ENCODE results near the gene FJX1. TPM values are rescaled to one million over a fixed set of nuclear protein-coding genes. Genes with fewer than 3 reads are reported as not detected.
A peak's percentile ranks its signal among the peaks of the same experiment; 100 is the strongest.
"Not testable (repeated sequence)": the region's sequence is repeated elsewhere in the genome, so short reads cannot be mapped to it uniquely, and the experiment has no call there.

The FJX1 gene
- total RNA-seq, 1 donor from 2014 or later: 0.73 TPM

DNA sequence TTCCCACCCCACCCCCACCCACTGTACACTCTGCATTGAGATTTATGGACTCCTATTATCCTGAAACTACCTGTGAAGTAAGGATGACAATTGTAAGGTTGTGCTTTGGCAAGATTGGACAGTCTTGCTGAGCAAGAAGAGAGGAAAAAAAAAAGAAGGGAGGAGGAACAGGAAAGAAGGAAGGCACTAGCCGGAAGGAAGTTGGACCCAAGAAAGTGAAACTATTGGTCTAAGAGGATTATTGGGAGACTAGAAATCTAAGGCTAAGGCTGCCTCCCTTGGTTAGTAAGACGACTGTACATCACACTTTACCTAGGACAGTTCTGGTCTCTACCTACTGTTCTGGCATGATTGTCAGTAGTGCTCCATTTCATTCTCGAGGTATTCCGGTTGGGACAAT, 32.2 kb downstream of the FJX1 start:
- intact Hi-C loops (cut with micrococcal nuclease): no loop called here
- Mint-ChIP-seq H3K27me3 (ENCODE audit: insufficient read depth) (peaks cover 27% of the 10 kb centered on the region), H3K4me3 (no peak overlapping the region), H3K4me1 (ENCODE audit: low read depth) (no peaks in the 10 kb centered on the region), H3K9me3 (no peaks in the 10 kb centered on the region), H3K36me3 (ENCODE audit: low read depth) (no peaks in the 10 kb centered on the region), H3K27ac (no peak overlapping the region)
- no peak for DNase-seq (ENCODE audit: low spot score)

- no peaks in the 10 kb centered on the region for H3K4me1 Mint-ChIP-seq (ENCODE audit: low read depth)
- no peaks in the 10 kb centered on the region for H3K9me3 Mint-ChIP-seq
- DNase-seq (ENCODE audit: low spot score): no peak
- H3K27ac Mint-ChIP-seq: no peak overlapping the region
- intact Hi-C loops (cut with micrococcal nuclease): no loop called here
- H3K27me3 Mint-ChIP-seq (ENCODE audit: insufficient read depth): peaks cover 26% of the 10 kb centered on the region
- H3K4me3 Mint-ChIP-seq: no peak overlapping the region
- H3K36me3 Mint-ChIP-seq (ENCODE audit: low read depth): no peaks in the 10 kb centered on the region
Observed at GRCh38 chr11:35651263-35651662, 33.0 kb downstream of the FJX1 start.

- H3K4me1 Mint-ChIP-seq (ENCODE audit: low read depth); intact Hi-C loops (cut with micrococcal nuclease); H3K36me3 Mint-ChIP-seq (ENCODE audit: low read depth): not testable (repeated sequence)
Observed at GRCh38 chr11:35652786-35653185, 34.5 kb downstream of the FJX1 start.

GRCh38 chr11:35654711-35655110, 36.5 kb downstream of the FJX1 start:
- intact Hi-C loops (cut with micrococcal nuclease): no loop called here
- DNase-seq (ENCODE audit: low spot score): no peak
- Mint-ChIP-seq H3K4me1 (ENCODE audit: low read depth) (no peaks in the 10 kb centered on the region), H3K27ac (no peak overlapping the region), H3K4me3 (no peak overlapping the region), H3K27me3 (ENCODE audit: insufficient read depth) (peaks cover 36% of the 10 kb centered on the region), H3K9me3 (no peaks in the 10 kb centered on the region), H3K36me3 (ENCODE audit: low read depth) (no peaks in the 10 kb centered on the region)

More at GRCh38 chr11:35652786-35653185, 34.5 kb downstream of the FJX1 start:
- not testable (repeated sequence) for H3K4me3 Mint-ChIP-seq; DNase-seq (ENCODE audit: low spot score); H3K27ac Mint-ChIP-seq; H3K9me3 Mint-ChIP-seq
- H3K27me3 Mint-ChIP-seq (ENCODE audit: insufficient read depth): peaks cover 26% of the 10 kb centered on the region

DNA sequence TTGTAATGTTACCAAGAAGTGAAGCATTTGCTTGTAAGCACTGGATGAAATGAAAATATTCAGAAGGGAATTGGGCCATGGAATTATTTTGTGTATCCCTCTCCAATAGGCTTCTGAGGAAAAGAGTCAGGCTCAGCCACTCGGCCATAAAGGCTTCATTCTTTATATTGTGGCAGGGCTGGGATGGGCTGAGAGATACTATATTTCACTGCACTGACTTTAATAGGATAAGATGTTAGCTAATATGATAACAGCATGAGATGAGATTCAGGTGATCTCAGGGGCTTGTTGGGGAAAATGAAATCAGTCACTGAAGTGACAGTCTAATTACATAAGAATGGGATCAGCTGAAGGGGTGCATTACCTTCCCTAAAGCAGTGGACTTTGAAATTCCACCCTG, 37.0 kb downstream of the FJX1 start:
- Mint-ChIP-seq H3K4me3 (no peak overlapping the region), H3K27ac (no peak overlapping the region), H3K36me3 (ENCODE audit: low read depth) (no peaks in the 10 kb centered on the region), H3K4me1 (ENCODE audit: low read depth) (no peaks in the 10 kb centered on the region), H3K27me3 (ENCODE audit: insufficient read depth) (peaks cover 37% of the 10 kb centered on the region), H3K9me3 (no peaks in the 10 kb centered on the region)
- no peak for DNase-seq (ENCODE audit: low spot score)
- intact Hi-C loops (cut with micrococcal nuclease): no loop called here

DNA sequence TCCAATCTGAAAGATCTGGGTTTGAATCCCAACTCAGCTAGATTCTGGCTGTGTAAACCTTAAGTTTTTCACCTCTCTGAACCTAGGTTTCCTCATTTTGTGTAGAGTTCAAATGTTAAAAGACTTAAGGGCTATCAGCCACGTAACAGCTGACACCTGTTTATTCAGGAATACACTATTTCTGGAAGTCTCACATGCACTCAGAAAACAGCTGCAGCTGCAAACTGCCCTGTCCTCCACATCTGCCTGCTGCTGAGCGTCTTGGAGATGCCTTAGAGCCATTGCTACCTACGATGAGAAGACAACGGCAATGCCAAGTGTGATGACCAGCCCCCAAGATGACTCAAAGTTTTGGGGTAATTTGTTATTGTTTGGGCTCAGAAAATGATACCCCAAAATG, 37.6 kb downstream of the FJX1 start:
- intact Hi-C loops (cut with micrococcal nuclease): no loop called here
- peaks cover 37% of the 10 kb centered on the region for H3K27me3 Mint-ChIP-seq (ENCODE audit: insufficient read depth)
- no peak overlapping the region for H3K4me3 Mint-ChIP-seq
- no peaks in the 10 kb centered on the region for H3K36me3 Mint-ChIP-seq (ENCODE audit: low read depth)
- H3K9me3 Mint-ChIP-seq: no peaks in the 10 kb centered on the region
- no peak overlapping the region for H3K27ac Mint-ChIP-seq
- no peaks in the 10 kb centered on the region for H3K4me1 Mint-ChIP-seq (ENCODE audit: low read depth)
- DNase-seq (ENCODE audit: low spot score): no peak

- DNase-seq (ENCODE audit: low spot score): no peak
- Mint-ChIP-seq H3K4me3 (no peak overlapping the region), H3K27me3 (ENCODE audit: insufficient read depth) (peaks cover 38% of the 10 kb centered on the region), H3K27ac (no peak overlapping the region), H3K9me3 (peaks cover 3% of the 10 kb centered on the region), H3K36me3 (ENCODE audit: low read depth) (peaks cover 4% of the 10 kb centered on the region), H3K4me1 (ENCODE audit: low read depth) (peaks cover 13% of the 10 kb centered on the region)
- intact Hi-C loops (cut with micrococcal nuclease): no loop called here
Observed at GRCh38 chr11:35658020-35658948, 40.0 kb downstream of the FJX1 start.

GRCh38 chr11:35661534-35661933, 43.3 kb downstream of the FJX1 start:
- peaks cover 30% of the 10 kb centered on the region for H3K9me3 Mint-ChIP-seq
- no peak for DNase-seq (ENCODE audit: low spot score)
- intact Hi-C loops (cut with micrococcal nuclease): loop anchor here (5.0 to 10.0 kb wide), 6 partner anchors 81 to 1959 kb away; partner anchors contain the start of genes C11orf91 and CAPRIN1
- H3K36me3 Mint-ChIP-seq (ENCODE audit: low read depth): peaks cover 26% of the 10 kb centered on the region
- peak overlapping the region; percentile 89 for H3K4me3 Mint-ChIP-seq
- H3K4me1 Mint-ChIP-seq (ENCODE audit: low read depth): peaks cover 33% of the 10 kb centered on the region
- peaks cover 22% of the 10 kb centered on the region for H3K27me3 Mint-ChIP-seq (ENCODE audit: insufficient read depth)
- H3K27ac Mint-ChIP-seq: no peak overlapping the region

DNA sequence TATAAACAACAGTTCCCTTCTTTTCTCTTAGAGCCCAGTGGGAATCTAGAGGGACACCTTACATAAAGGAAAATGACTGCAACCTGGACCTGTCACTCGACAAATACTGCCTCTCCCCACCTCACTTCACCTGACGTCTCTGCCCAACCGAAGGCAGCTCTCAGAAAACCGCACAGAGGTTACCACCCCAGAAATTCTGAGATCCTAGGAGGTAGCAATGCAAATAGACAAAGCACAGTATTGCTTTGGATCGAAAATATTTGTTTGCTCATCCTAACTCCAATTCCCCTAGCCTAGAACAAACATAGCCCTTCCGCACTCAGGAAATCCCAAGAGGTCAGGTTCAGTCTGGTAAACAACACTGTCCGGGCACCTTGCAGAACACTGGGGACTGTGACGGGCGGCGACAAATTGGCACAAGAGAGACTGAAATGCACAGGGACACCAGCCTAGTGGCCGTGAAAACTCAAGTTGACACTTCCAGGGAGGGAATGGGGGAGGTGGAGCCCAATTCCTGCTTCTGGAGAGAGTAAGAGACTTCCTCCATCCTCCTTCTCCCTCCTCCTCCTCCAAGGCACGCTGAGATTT, 43.9 kb downstream of the FJX1 start:
- Mint-ChIP-seq H3K36me3 (ENCODE audit: low read depth) (peaks cover 26% of the 10 kb centered on the region), H3K9me3 (peaks cover 34% of the 10 kb centered on the region), H3K27ac (peak overlapping the region; percentile 93), H3K27me3 (ENCODE audit: insufficient read depth) (peaks cover 20% of the 10 kb centered on the region), H3K4me3 (peak overlapping the region; percentile 89), H3K4me1 (ENCODE audit: low read depth) (peaks cover 33% of the 10 kb centered on the region)
- intact Hi-C loops (cut with micrococcal nuclease): loop anchor here (1.0 to 10.0 kb wide), 10 partner anchors 46 to 1960 kb away; partner anchors contain the start of genes APIP, C11orf91, CAPRIN1 and COMMD9
- no peak for DNase-seq (ENCODE audit: low spot score)

- Mint-ChIP-seq H3K9me3 (peaks cover 38% of the 10 kb centered on the region), H3K4me1 (ENCODE audit: low read depth) (peaks cover 33% of the 10 kb centered on the region), H3K27ac (peak within 1 kb of the TSS; percentile 93), H3K27me3 (ENCODE audit: insufficient read depth) (peaks cover 18% of the 10 kb centered on the region), H3K36me3 (ENCODE audit: low read depth) (peaks cover 26% of the 10 kb centered on the region), H3K4me3 (peak within 1 kb of the TSS; percentile 89)
- peak; percentile 79 for DNase-seq (ENCODE audit: low spot score)
- intact Hi-C loops (cut with micrococcal nuclease): loop anchor here (1.0 to 10.0 kb wide), 10 partner anchors 47 to 1961 kb away; partner anchors contain the start of genes APIP, C11orf91, CAPRIN1 and COMMD9
Observed at GRCh38 chr11:35662649-35663407, 44.6 kb downstream of the FJX1 start, which contains the start of gene TRIM44. TRIM44 (plus strand) TSS chr11:35662775; CDS start chr11:35663112, 337 bp downstream.

- Mint-ChIP-seq H3K9me3 (peaks cover 40% of the 10 kb centered on the region), H3K4me3 (peak overlapping the region; percentile 89), H3K4me1 (ENCODE audit: low read depth) (peaks cover 33% of the 10 kb centered on the region), H3K27ac (peak overlapping the region; percentile 67), H3K27me3 (ENCODE audit: insufficient read depth) (peaks cover 14% of the 10 kb centered on the region), H3K36me3 (ENCODE audit: low read depth) (peaks cover 28% of the 10 kb centered on the region)
- intact Hi-C loops (cut with micrococcal nuclease): loop anchor here (2.0 to 10.0 kb wide), 7 partner anchors 79 to 1961 kb away; partner anchors contain the start of genes C11orf91, CAPRIN1 and TRAF6
- no peak for DNase-seq (ENCODE audit: low spot score)
Observed at GRCh38 chr11:35663408-35663702, 45.1 kb downstream of the FJX1 start.

DNA sequence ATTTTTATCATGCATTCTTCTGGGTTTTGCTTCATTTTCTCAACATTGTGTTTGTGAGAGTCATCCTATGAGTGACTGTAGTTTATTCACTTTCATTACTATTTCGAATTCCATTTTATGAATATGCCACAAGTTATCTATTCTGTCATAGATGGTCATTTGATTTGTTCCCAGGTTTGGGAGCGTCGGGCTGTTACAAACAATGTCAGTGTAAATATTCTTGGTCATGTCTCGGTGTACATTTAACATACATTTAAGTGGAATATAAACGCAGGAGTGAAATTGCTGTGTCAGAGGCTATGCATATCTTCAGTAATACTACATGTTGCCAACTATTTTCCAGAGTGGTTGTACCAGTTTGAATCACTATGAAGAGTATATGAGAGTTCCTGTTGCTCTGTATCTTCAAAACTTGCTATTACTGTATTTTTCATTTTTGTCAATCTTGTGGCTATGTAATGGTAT, 46.7 kb downstream of the FJX1 start:
- Mint-ChIP-seq H3K9me3 (peaks cover 44% of the 10 kb centered on the region), H3K27ac (no peak overlapping the region), H3K4me1 (ENCODE audit: low read depth) (peaks cover 33% of the 10 kb centered on the region), H3K36me3 (ENCODE audit: low read depth) (peaks cover 31% of the 10 kb centered on the region), H3K4me3 (peak overlapping the region; percentile 9), H3K27me3 (ENCODE audit: insufficient read depth) (peaks cover 7% of the 10 kb centered on the region)
- DNase-seq (ENCODE audit: low spot score): no peak
- intact Hi-C loops (cut with micrococcal nuclease): loop anchor here (5.0 to 10.0 kb wide), 6 partner anchors 77 to 1963 kb away; partner anchors contain the start of genes C11orf91 and CAPRIN1
